Spinal cord (tissue), 10 donors: Measurements from ENCODE around the gene NFIA. TPM values are rescaled to one million over a fixed set of nuclear protein-coding genes. Genes with fewer than 3 reads are reported as not detected.
A peak's percentile ranks its signal among the peaks of the same experiment; 100 is the strongest.

ENCODE experiments used
- DNase-seq, 6 donors: peaks; one replicate each; pipeline versions ENCODE4 v3.0.0 to v3.0.0-alpha.2; 2013 to 2015; ENCODE audit warnings: low spot score in 6 of 6, low read depth in 4 of 6
- H3K27ac ChIP-seq: one replicate; pipeline ENCODE4 v1.5.1; 2013; ENCODE audit warnings: low read depth, low read length, control low read depth
- H3K27me3 ChIP-seq: one replicate; pipeline ENCODE4 v1.6.1; 2013; ENCODE audit warnings: low read length; ENCODE audit not compliant: control insufficient read depth, insufficient read depth
- H3K36me3 ChIP-seq: one replicate; pipeline ENCODE4 v1.6.1; 2013; ENCODE audit warnings: low read length; ENCODE audit not compliant: control insufficient read depth, insufficient read depth
- H3K4me1 ChIP-seq: one replicate; pipeline ENCODE4 v1.6.1; 2013; ENCODE audit warnings: low read length; ENCODE audit not compliant: control insufficient read depth, insufficient read depth
- H3K4me3 ChIP-seq: one replicate; pipeline ENCODE4 v1.5.1; 2013; ENCODE audit warnings: low read depth, low read length, control low read depth
- H3K9me3 ChIP-seq: one replicate; pipeline ENCODE4 v1.6.1; 2013; ENCODE audit warnings: low read length; ENCODE audit not compliant: control insufficient read depth, insufficient read depth
- WGBS: methylation state at CpG from one replicate; pipeline ENCODE4 v1.1.5; 2013; ENCODE audit warnings: missing lambda C conversion rate; ENCODE audit not compliant: insufficient coverage; 5-methylcytosine and 5-hydroxymethylcytosine counted together
- polyA plus RNA-seq, 2 donors: library from polyadenylated mRNA; unstranded; fragments of 120-200 nt; gene quantifications; one replicate each; pipeline ENCODE4 v1.2.1, GENCODE V29; 2013; ENCODE audit not compliant: insufficient read length in 2 of 2
- total RNA-seq, 2 donors: library from RNA; depleted of rRNA in 1 of 2; stranded (reverse); fragments of 120-200 nt in 1 of 2; fragments of >200 nt in 1 of 2; gene quantifications; one replicate each; pipeline versions ENCODE4 v1.2.3 to v1.2.4, GENCODE V29; 2013 to 2014
- donor health status: healthy.

NFIA gene
- total and polyA plus RNA-seq, 4 donors, result 36.1 to 77.2 (median 62.5) TPM

GRCh38 chr1:61451572-61451968 lies 369.2 kb downstream of the NFIA start:
- no peaks in the 10 kb centered on the region for H3K36me3 ChIP-seq
- no peak for DNase-seq
- WGBS, result no CpG with 5 or more reads among the region's 5 CpGs
- no peak overlapping the region for H3K4me3 ChIP-seq
- no peaks in the 10 kb centered on the region for H3K27me3 ChIP-seq
- H3K4me1 ChIP-seq, result peaks cover 54% of the 10 kb centered on the region
- H3K9me3 ChIP-seq, result no peaks in the 10 kb centered on the region
- peak overlapping the region; percentile 92 for H3K27ac ChIP-seq

DNA sequence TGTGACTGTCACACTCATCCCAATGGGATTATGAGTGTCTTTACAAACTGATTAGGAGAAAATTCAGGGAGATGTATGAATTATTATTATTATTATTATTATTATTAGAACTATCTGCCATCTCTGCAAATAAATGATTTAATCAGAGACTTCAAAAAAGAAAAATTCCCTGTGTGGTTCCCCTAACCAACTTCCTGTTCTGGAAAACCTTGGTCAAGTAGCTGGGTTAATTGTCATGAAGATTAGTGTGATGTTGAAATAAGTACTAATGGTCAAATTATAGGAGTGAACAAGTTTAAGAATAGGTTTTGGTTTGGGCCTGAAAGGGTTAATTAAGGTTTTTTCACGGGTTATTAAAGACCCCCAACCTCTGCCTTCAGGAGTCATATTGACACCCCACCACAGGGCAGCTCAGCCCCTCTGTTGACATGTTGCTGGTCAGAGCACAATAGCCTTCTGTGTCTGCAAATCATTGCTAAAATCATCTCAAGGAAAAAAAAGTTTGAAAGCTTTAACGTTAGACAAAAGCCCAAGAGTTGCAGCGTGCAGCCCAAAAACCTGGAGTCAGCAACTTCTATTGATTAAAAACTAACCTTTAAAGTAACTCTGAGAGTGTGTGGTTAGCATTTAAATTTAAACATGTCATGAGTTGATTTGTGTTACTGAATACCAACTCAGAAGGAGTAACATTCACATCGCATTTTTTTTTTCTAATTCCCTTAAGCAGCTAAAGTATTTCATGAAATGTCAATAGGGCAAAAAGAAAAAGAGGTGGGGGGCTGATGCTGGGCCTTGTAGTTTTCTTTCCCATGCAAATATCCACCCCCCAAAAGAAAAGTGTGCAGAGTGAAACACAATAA lies 370.0 kb downstream of the NFIA start:
- DNase-seq, result peak in 1 of 6 donors; percentile 47

DNA sequence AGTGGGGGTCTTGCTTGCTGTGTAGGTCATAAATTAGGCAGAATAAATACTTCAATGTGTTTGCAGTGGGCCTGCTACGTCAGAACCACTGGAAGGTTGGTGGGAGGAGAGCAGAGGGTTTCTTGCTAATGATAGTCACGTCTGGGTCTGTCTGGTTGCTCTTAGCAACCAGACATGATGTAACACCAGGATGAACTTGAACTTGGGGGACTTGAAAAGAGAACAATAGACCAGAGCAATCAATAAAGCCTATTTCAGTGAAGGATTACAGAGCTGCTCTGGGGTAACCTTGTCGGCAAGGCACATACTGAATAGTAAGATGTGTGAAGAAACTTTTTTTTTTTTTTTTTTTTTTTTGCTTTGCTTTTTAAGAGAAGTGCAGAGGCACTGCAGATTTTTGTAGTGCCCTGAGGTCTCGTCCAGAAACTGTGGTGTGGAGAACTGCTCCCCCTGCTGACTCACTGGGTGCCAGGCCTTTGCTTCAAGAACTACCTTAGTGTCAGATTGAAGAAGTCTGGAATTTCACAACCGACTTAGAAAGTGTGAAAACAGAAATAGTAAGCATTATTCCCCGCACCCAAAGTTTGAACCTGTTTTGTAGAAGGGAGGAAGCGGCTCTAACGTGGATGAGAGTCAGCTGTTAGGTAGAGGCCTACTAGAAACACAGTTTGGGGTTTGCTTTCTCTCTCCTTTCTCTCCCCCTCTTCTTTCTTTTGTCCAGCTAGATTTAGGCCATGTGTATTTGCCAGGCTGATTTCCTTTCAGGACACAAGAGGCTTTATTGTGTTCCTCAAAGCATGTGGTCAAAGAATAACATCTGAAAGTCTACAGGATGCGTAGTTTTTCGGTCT lies 371.0 kb downstream of the NFIA start:
- no peaks in the 10 kb centered on the region for H3K27me3 ChIP-seq
- H3K4me3 ChIP-seq, result no peak overlapping the region
- peak overlapping the region; percentile 92 for H3K27ac ChIP-seq
- 6% methylated on average over 4 of the region's 10 CpGs for WGBS
- no peaks in the 10 kb centered on the region for H3K9me3 ChIP-seq
- peak; percentile 82 to 97 (median 88) for DNase-seq
- peaks cover 39% of the 10 kb centered on the region for H3K4me1 ChIP-seq
- H3K36me3 ChIP-seq, result no peaks in the 10 kb centered on the region

More for the DNA sequence above, 370.0 kb downstream of the NFIA start:
- no CpG with 5 or more reads among the region's 4 CpGs for WGBS
- Histone ChIP-seq H3K4me1 (peaks cover 48% of the 10 kb centered on the region), H3K27ac (peak overlapping the region; percentile 92), H3K4me3 (peak overlapping the region; percentile 7), H3K9me3 (no peaks in the 10 kb centered on the region), H3K27me3 (no peaks in the 10 kb centered on the region), H3K36me3 (no peaks in the 10 kb centered on the region)

DNA sequence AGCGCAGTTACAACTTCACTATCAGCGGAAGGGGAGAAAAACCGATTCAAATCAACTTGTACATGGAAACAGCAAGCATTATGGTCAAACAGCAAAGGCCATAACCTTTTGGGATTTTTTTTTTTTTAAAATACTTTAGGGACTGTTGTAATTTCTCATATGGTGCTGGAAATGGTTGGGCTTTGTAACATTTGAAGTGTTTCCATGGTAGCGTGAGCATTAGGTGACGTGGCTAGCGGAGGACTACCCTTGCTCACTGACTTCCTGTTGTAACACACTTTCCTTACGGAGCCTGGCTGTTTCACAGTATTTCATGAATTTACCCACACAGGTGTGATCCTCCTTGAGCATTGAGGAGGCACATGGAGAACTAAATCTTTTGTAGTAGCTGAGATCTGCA lies 373.0 kb downstream of the NFIA start:
- H3K4me1 ChIP-seq, result peaks cover 24% of the 10 kb centered on the region

GRCh38 chr1:61457526-61458040 lies 375.2 kb downstream of the NFIA start:
- Histone ChIP-seq H3K27ac (peak overlapping the region; percentile 52), H3K4me3 (no peak overlapping the region)
- 29% methylated on average over 2 of the region's 5 CpGs for WGBS

More for the DNA sequence above, 373.0 kb downstream of the NFIA start:
- H3K27ac ChIP-seq, result peak overlapping the region; percentile 92
- no peak overlapping the region for H3K4me3 ChIP-seq
- H3K36me3 ChIP-seq, result no peaks in the 10 kb centered on the region
- DNase-seq, result no peak
- no peaks in the 10 kb centered on the region for H3K9me3 ChIP-seq
- H3K27me3 ChIP-seq, result no peaks in the 10 kb centered on the region
- WGBS, result no CpG with 5 or more reads among the region's 7 CpGs

GRCh38 chr1:61459345-61459744 lies 377.0 kb downstream of the NFIA start:
- Histone ChIP-seq H3K4me1 (peaks cover 7% of the 10 kb centered on the region), H3K27me3 (no peaks in the 10 kb centered on the region), H3K27ac (no peak overlapping the region), H3K9me3 (no peaks in the 10 kb centered on the region), H3K36me3 (peaks cover 4% of the 10 kb centered on the region), H3K4me3 (no peak overlapping the region)
- 76% methylated on average over 12 of the region's 12 CpGs for WGBS
- no peak for DNase-seq

More at GRCh38 chr1:61457526-61458040, 375.2 kb downstream of the NFIA start:
- Histone ChIP-seq H3K36me3 (no peaks in the 10 kb centered on the region), H3K27me3 (no peaks in the 10 kb centered on the region), H3K4me1 (peaks cover 14% of the 10 kb centered on the region), H3K9me3 (no peaks in the 10 kb centered on the region)
- no peak for DNase-seq

DNA sequence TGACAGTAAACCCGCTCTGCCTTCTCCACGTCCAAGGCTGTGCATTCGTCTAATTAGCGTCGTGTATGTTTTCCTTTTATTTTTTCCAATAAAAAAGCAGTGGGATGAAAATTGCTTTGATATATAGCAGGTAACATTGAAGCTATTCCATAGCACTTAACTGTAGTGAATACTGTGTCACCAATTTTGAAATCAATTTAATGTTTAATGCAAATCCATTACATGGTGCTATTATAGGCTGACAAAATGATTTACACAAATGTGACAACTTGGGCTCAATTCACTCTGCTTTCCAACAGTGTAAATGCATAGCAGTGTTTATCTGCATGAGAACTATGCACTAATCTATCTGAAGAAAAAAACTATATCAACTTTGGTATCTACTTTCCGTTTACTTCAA lies 377.8 kb downstream of the NFIA start:
- Histone ChIP-seq H3K27ac (no peak overlapping the region), H3K27me3 (no peaks in the 10 kb centered on the region), H3K9me3 (no peaks in the 10 kb centered on the region), H3K4me3 (no peak overlapping the region), H3K4me1 (peaks cover 5% of the 10 kb centered on the region), H3K36me3 (peaks cover 4% of the 10 kb centered on the region)
- no CpG with 5 or more reads among the region's 6 CpGs for WGBS
- DNase-seq, result no peak

DNA sequence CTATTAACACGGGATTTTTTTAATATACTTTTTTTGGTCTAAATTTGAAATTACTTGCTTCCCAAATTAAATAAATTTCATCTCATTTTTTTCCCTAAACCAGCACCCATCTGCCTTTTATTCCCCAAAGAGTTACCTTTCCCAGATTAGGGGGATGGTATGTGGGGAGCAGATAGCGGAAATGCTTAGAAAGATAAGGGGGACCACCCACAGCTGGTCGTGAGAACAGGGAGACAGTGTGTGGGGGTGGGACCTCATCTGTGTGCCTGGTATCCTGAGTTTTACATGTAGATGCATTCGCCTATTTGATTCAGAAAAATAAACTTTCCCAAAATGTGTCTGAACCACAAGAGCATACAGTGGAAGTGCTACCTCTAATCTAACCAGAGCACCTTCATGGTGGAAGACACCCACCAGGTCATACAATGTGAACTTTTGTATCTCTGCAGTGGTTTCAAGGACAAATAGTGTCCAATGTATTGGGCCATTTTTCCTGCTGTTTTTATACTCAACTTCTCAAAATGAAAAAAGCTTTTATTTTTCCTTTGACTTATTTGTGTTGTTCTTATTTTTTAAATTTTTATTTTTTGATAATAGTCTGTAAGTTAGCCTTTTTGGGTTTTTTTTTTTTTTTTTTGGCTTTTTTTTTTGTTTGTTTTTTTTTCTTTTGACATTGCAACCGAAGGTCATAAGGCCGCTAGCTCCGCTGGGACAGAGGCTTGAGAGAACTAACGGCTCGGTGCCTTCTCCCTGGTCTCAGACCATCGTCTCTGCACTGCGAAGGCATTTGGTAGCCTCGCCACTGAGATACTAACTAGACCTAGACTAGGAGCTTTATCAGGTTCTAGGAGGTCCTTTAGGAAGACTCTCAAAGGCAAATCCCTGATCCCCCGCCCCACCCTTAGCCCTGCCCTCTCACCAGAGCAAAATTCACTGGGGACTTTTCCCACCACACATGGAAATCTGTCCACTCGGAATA lies 379.3 kb downstream of the NFIA start:
- Histone ChIP-seq H3K27me3 (no peaks in the 10 kb centered on the region), H3K36me3 (peaks cover 4% of the 10 kb centered on the region), H3K27ac (no peak overlapping the region), H3K4me1 (peaks cover 4% of the 10 kb centered on the region), H3K4me3 (no peak overlapping the region), H3K9me3 (no peaks in the 10 kb centered on the region)
- no peak for DNase-seq
- 67% methylated on average over 7 of the region's 14 CpGs for WGBS

GRCh38 chr1:61462628-61463027 lies 380.3 kb downstream of the NFIA start:
- Histone ChIP-seq H3K4me3 (no peak overlapping the region), H3K27me3 (no peaks in the 10 kb centered on the region), H3K4me1 (peaks cover 4% of the 10 kb centered on the region), H3K36me3 (peaks cover 4% of the 10 kb centered on the region), H3K9me3 (no peaks in the 10 kb centered on the region), H3K27ac (no peak overlapping the region)
- 100% methylated on average over 1 of the region's 1 CpG for WGBS
- DNase-seq, result no peak
